IMR-90 (cell line): ENCODE results near the gene FSIP1. TPM values are rescaled to one million over a fixed set of nuclear protein-coding genes. Genes with fewer than 3 reads are reported as not detected.

ENCODE experiments used
- ATAC-seq: fragments of 200-7000 bp; cut with Tn5 transposase; 2 replicates; pipeline ENCODE4 v1.9.1; 2020; ENCODE audit warnings: low read depth, mild to moderate bottlenecking, moderate library complexity
- BruUV-seq: library from RNA; stranded (reverse); fragments of 400-500 nt; replicated peaks from 2 replicates; lab custom pipeline; 2021; lab: Mats Ljungman, UMichigan
- CTCF ChIA-PET: fragments of 300-600 bp; formaldehyde crosslinking; extraction: SDS; loops from one replicate; lab custom pipeline; 2021; ENCODE audit warnings: antibody characterized with exemption; lab: Yijun Ruan, JAX
- POLR2A ChIA-PET: fragments of 300-600 bp; sonication (Branson Sonifier 250); formaldehyde crosslinking; loops from one replicate; lab custom pipeline; 2022; ENCODE audit warnings: antibody characterized with exemption; ENCODE audit not compliant: unreplicated experiment; lab: Charles Lee
- DNase-seq: peaks from one replicate; pipeline ENCODE4 v3.0.0; 2013
- H2AFZ ChIP-seq: replicated peaks from 2 replicates; pipeline ENCODE3; 2013; ENCODE audit warnings: low read length, mild to moderate bottlenecking; ENCODE audit not compliant: poor library complexity
- H2AK5ac ChIP-seq: 2 replicates; pipeline ENCODE4 v1.6.1; 2013; ENCODE audit warnings: low read depth, low read length, inconsistent platforms
- H2AK9ac ChIP-seq: replicated peaks from 2 replicates; pipeline ENCODE3; 2013; ENCODE audit warnings: mild to moderate bottlenecking, low read depth, low read length, moderate library complexity; ENCODE audit not compliant: poor library complexity
- H2BK120ac ChIP-seq: 2 replicates; pipeline ENCODE4 v1.6.1; 2013; ENCODE audit warnings: low read depth, low read length, inconsistent platforms
- H2BK15ac ChIP-seq: 3 replicates; pipeline ENCODE4 v1.6.1; 2013; ENCODE audit warnings: low read depth, low read length, inconsistent platforms
- H2BK20ac ChIP-seq: 2 replicates; pipeline ENCODE4 v1.6.1; 2013; ENCODE audit warnings: low read depth, mild to moderate bottlenecking, inconsistent platforms, low read length, moderate library complexity
- H2BK5ac ChIP-seq: 2 replicates; pipeline ENCODE4 v1.6.1; 2013; ENCODE audit warnings: mild to moderate bottlenecking, low read depth, low read length, inconsistent platforms; ENCODE audit not compliant: poor library complexity, severe bottlenecking
- H3K14ac ChIP-seq: replicated peaks from 2 replicates; pipeline ENCODE4 v1.6.1; 2013; ENCODE audit warnings: low read depth, low read length, inconsistent platforms
- H3K18ac ChIP-seq: 2 replicates; pipeline ENCODE4 v1.6.1; 2013; ENCODE audit warnings: low read depth, low read length, control low read depth
- H3K23ac ChIP-seq: 2 replicates; pipeline ENCODE4 v1.6.1; 2013; ENCODE audit warnings: low read depth, low read length, inconsistent platforms
- H3K27ac ChIP-seq: 2 replicates; pipeline ENCODE4 v1.5.1; 2013; ENCODE audit warnings: mild to moderate bottlenecking, control low read depth, low read length; ENCODE audit not compliant: insufficient read depth
- H3K27me3 ChIP-seq: 2 replicates; pipeline ENCODE4 v1.6.1; 2013; ENCODE audit warnings: low read length; ENCODE audit not compliant: control insufficient read depth, insufficient read depth
- H3K36me3 ChIP-seq: 2 replicates; pipeline ENCODE4 v1.6.1; 2013; ENCODE audit warnings: low read length, mixed read lengths; ENCODE audit not compliant: control insufficient read depth, insufficient read depth
- H3K4ac ChIP-seq: 2 replicates; pipeline ENCODE4 v1.6.1; 2013; ENCODE audit warnings: low read depth, low read length, inconsistent platforms
- H3K4me1 ChIP-seq: 2 replicates; pipeline ENCODE4 v1.6.1; 2013; ENCODE audit warnings: low read length, mixed read lengths; ENCODE audit not compliant: control insufficient read depth, insufficient read depth
- H3K4me2 ChIP-seq: 2 replicates; pipeline ENCODE4 v1.6.1; 2013; ENCODE audit warnings: low read depth, mild to moderate bottlenecking, control low read depth, low read length, moderate library complexity
- H3K4me3 ChIP-seq: 2 replicates; pipeline ENCODE4 v1.5.1; 2013; ENCODE audit warnings: low read depth, mild to moderate bottlenecking, control low read depth, low read length, moderate library complexity; ENCODE audit not compliant: insufficient read depth
- H3K56ac ChIP-seq: 2 replicates; pipeline ENCODE4 v1.6.1; 2013; ENCODE audit warnings: low read length, inconsistent platforms; ENCODE audit not compliant: insufficient read depth; ENCODE audit errors: extremely low read depth
- H3K79me1 ChIP-seq, 2 experiments: 2 replicates each; pipeline ENCODE4 v1.6.1; 2013; ENCODE audit warnings: low read length in 2 of 2, inconsistent platforms in 1 of 2, low read depth in 1 of 2
- H3K9ac ChIP-seq: 2 replicates; pipeline ENCODE4 v1.6.1; 2013; ENCODE audit warnings: low read depth, low read length, control low read depth
- H3K9me1 ChIP-seq: 2 replicates; pipeline ENCODE4 v1.6.1; 2013; ENCODE audit warnings: low read length, inconsistent platforms; ENCODE audit not compliant: insufficient read depth
- H3K9me3 ChIP-seq: 2 replicates; pipeline ENCODE4 v1.6.1; 2013; ENCODE audit warnings: low read length; ENCODE audit not compliant: control insufficient read depth, insufficient read depth
- H4K20me1 ChIP-seq: 2 replicates; pipeline ENCODE4 v1.6.1; 2013; ENCODE audit warnings: low read length, inconsistent platforms; ENCODE audit not compliant: insufficient read depth
- H4K5ac ChIP-seq: 2 replicates; pipeline ENCODE4 v1.6.1; 2013; ENCODE audit warnings: mild to moderate bottlenecking, low read depth, low read length, control low read depth
- H4K8ac ChIP-seq, 2 experiments: 2 replicates each; pipeline ENCODE4 v1.6.1; 2013; ENCODE audit warnings: low read depth in 2 of 2, low read length in 2 of 2, control low read depth in 1 of 2, inconsistent platforms in 1 of 2
- H4K91ac ChIP-seq: 2 replicates; pipeline ENCODE4 v1.6.1; 2013; ENCODE audit warnings: low read depth, low read length, inconsistent platforms; ENCODE audit not compliant: insufficient read depth
- CEBPB ChIP-seq: IDR thresholded peaks from 2 replicates; pipeline ENCODE4 v1.6.1; 2012; ENCODE audit warnings: low read depth, low read length, improper control_type of control experiment
- NFE2L2 ChIP-seq: fragments of 150-350 bp; IDR thresholded peaks from 2 replicates; pipeline ENCODE4 v1.6.1; 2016; ENCODE audit warnings: low read depth, mild to moderate bottlenecking, low read length
- RFX5 ChIP-seq: IDR thresholded peaks from 2 replicates; pipeline ENCODE4 v1.8.0; 2012; ENCODE audit warnings: low read depth, mild to moderate bottlenecking, low read length, moderate library complexity
- WGBS, 2 experiments: methylation state at CpG; one replicate each; pipeline versions ENCODE4 v1.1.5 to v1.1.7; 2013; ENCODE audit warnings: missing lambda C conversion rate in 2 of 2; ENCODE audit not compliant: insufficient read length in 1 of 2; ENCODE audit errors: extremely low coverage in 2 of 2; 5-methylcytosine and 5-hydroxymethylcytosine counted together
- dilution Hi-C: fragments of 300-500 bp; cut with HindIII; formaldehyde crosslinking; loops from one replicate; pipeline ENCODE4 v1.14.3; 2018; ENCODE audit warnings: low sequenced_read_pairs; ENCODE audit not compliant: unreplicated experiment
- in situ Hi-C: fragments of 300-500 bp; cut with MboI; formaldehyde crosslinking; loops from 3 replicates; pipeline ENCODE4 v1.14.3; 2019; ENCODE audit warnings: low sequenced_read_pairs, inconsistent platforms, mixed read lengths
- intact Hi-C: fragments of 100-400 bp; cut with micrococcal nuclease; formaldehyde crosslinking; loops from 2 replicates; pipeline ENCODE4 v1.10.0; 2022
- polyA plus RNA-seq, 3 experiments: library from polyadenylated mRNA; depleted of rRNA; stranded (reverse); fragments of >200 nt; gene quantifications; 2 replicates each; pipeline ENCODE4 v1.2.3, GENCODE V29; 2012; ENCODE audit warnings: low replicate concordance in 1 of 3
- total RNA-seq: library from RNA; depleted of rRNA; stranded (reverse); fragments of >200 nt; gene quantifications from 2 replicates; pipeline ENCODE4 v1.2.3, GENCODE V29; 2012

The FSIP1 gene
- total and polyA plus RNA-seq, 2 of the 4 experiments (the other 2 are of a cell fraction), result 0.10 to 0.18 TPM

- CTCF ChIA-PET, result no interaction called here
- dilution Hi-C loops, result no loop called here
- no peak for DNase-seq
Measured at GRCh38 chr15:39752991-39753390, 29.6 kb downstream of the FSIP1 start.

More at GRCh38 chr15:39752991-39753390, 29.6 kb downstream of the FSIP1 start:
- Histone ChIP-seq H2AFZ (no peak overlapping the region), H2BK20ac (no peak overlapping the region), H3K9ac (no peak overlapping the region), H3K27ac (no peak overlapping the region), H3K4me3 (no peak overlapping the region), H3K18ac (no peak overlapping the region), H2AK5ac (no peak overlapping the region), H3K79me1 (no peaks in the 10 kb centered on the region), H3K23ac (no peak overlapping the region), H3K36me3 (no peaks in the 10 kb centered on the region), H4K8ac (no peak overlapping the region), H2BK120ac (no peak overlapping the region), H4K20me1 (no peaks in the 10 kb centered on the region), H3K4ac (no peak overlapping the region), H4K91ac (no peak overlapping the region), H3K27me3 (no peaks in the 10 kb centered on the region), H3K4me1 (no peaks in the 10 kb centered on the region), H4K5ac (no peak overlapping the region), H3K56ac (no peak overlapping the region), H3K14ac (no peak overlapping the region), H2BK15ac (no peak overlapping the region), H3K4me2 (no peak overlapping the region), H3K9me3 (peaks cover 4% of the 10 kb centered on the region; the same call in 1 of the 2 replicates), H2AK9ac (no peak overlapping the region), H2BK5ac (no peak overlapping the region), H3K9me1 (no peaks in the 10 kb centered on the region)
- intact Hi-C loops (loop anchor here (10.0 kb wide), 1 partner anchor 578 kb away; no protein-coding TSS in a partner anchor), in situ Hi-C loops (loop anchor here (25.0 kb wide), 1 partner anchor 591 kb away; no protein-coding TSS in a partner anchor)
- BruUV-seq, result no TSS peak
- POLR2A ChIA-PET, result no interaction called here
- 100% methylated on average over 1 of the region's 1 CpG; no CpG with 5 or more reads in 1 of the 2 experiments for whole genome bisulfite sequencing, 2 experiments
- ATAC-seq, result no peak
- TF ChIP-seq NFE2L2 (no peak), RFX5 (no peak), CEBPB (no peak)
